NCI-H2107 treated with DMSO at 0.1 percent for 48 hours (cell line): Measurements from ENCODE around the gene SDK2.

Experiments
- DNase-seq: peaks from one replicate; lab custom pipeline; 2025; ENCODE audit not compliant: unreplicated experiment; lab: John Stamatoyannopoulos, UW

The SDK2 gene

DNA sequence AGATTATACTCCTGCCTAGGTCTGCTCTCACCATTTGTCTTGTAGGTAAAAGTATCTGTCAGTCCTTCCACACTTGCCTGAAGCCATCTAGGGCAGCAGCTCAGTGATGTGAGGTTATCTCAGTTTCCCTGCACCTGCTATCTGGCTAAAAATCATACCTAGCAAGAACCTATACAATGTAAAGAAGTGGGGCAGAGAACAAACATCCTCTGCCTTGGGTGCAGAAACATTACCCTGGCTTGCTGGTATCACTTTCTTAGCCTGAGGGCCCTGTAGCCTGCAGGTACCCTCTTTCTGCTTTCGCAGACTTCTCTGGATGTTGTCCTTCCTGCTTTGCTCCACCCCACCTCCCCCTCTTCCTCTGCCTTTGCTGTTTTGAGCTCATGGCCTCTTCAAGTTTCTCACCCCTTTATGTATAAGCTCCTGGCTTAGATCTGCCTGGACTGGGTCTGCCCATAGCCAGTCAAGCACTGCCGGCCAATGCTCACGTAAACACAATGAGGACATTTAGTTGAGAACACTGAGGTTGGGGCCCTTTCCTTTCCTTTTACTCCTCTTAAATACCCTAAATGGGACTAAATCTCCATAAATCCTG is 8.7 kb upstream of the SDK2 start:
- DNase-seq: no peak

DNA sequence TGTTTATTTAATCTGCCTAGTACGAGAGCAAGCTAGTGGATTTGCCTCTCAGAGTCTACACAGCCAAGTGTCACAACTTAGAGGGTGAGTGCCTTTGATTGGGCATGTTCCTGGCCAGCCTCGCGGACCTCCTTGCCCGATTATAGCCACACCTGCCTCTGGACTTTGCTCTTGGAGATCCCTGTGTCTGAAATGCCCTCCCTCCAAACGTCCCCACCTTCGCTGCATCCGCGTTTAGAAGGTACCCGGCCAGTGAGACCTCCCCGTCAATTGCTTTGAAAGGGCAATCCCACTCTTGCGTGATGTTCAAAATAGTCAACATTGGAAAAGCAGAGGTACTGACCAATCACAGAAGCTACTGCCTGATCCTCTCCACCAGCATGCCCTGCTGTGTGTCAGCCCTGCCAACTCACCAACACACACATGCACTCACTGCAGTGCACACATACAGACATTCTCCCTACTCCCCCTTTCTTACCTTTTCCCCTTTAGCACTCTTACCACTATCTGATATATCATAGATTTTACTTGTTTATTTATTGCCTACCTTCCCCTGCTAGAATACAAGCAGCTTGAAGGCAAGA is 6.5 kb upstream of the SDK2 start:
- no peak for DNase-seq

DNA sequence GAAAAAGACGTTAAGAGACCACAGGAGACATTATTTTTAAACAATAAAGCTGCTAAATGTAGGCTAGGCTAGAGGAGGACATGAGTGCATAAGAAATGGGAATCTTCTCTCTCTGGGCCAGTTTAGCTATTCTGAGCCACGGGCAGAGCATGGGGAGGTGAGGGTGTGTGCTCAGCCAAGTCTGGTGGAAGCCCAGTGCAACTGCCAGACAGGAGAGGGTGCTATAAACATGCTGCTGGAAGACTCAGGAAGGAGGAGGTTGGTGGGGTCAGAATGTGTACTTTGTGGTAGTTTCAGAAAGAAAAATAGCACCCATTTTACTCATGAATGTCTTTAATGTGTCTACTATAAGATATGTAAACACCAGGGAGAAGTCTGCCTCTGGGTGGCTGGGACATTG is 5.9 kb upstream of the SDK2 start:
- peak; percentile 47 for DNase-seq

DNA sequence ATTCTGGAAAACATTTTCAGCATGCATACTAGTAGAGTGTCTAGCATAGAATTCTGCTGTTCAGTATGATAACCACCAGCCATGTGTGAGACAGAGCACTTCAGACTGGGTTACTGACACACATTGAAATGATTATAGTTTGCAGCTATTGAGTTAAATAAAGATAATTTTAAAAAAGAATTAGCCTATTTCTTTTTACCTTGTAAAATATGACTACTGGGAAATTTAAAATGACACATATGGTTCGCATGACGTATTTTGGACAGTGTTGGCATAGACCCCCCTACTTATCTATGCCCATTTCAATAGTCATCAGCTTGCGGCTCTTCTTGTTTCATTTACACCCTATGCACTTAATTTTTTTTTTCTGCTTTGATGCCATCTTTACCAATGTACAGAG is 4.7 kb upstream of the SDK2 start:
- DNase-seq: no peak

DNA sequence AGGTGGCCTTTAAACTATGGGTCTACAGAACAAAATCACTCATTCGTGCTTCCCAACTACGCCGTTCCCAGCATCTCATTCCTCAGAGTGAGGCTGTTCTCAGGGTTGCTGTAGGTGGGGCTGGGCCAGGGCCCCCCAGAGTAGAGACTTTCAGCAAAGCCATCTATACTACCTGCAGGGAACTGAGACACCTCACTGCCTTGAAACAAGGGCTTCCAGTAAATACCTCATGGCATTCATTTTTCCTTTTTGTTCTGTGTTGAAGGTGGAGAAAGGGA is 4.2 kb upstream of the SDK2 start:
- DNase-seq: no peak

DNA sequence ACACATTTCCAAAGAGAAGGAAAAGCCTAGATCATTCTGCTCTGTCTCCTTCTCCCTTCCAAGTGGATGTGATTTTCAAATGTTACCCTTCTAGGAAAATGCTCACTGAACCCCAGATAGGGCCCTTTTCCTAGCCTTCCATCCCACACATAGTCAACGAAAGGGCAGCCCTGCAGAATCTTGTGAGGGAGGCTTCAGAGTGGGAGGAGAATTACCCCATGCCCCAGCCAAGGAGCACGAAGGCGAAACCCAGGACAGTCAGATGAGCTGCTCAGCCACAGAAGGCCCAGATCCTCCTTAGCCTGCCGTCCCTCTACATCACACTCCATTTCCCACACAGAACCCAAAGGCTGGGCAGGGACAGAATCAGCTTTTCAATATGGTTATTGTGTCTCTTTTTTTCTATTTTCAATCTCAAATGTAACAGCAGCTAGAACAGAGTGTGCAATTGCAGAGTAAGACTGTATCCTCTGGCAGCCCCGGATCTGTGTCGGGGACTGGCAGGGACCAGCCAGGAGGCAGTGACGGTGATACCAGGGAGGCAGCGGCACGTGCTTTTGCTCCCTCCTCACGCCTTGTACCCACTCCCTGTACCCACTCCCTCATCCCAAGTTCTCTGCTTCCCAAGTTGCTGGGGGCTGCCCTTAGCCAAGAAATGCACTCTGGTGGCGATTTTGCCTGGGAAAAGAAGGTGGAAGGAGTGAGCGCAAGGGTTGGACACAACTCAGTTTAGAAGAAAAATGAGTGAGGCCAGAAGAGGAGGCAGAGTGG is 3.7 kb upstream of the SDK2 start:
- DNase-seq: no peak

DNA sequence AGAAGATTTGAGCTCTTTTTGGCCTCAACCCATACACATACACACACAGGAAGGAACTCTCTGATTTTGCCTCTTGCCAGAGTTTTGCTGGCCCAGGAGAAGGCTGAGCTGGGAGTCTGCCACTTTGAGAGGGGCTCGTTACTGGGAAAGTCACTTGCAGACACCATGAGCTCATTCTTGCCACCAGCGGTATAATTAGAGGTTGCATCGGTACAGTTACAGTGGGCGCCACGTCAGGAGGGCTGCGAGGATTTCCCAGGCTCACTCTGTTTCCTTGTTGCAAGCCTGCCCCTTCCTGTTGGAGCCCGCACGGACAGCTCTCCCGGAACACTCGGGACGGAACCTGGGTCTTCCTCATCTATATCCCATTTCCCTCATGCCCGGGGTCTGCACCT is 3.1 kb upstream of the SDK2 start:
- peak; percentile 16 for DNase-seq

DNA sequence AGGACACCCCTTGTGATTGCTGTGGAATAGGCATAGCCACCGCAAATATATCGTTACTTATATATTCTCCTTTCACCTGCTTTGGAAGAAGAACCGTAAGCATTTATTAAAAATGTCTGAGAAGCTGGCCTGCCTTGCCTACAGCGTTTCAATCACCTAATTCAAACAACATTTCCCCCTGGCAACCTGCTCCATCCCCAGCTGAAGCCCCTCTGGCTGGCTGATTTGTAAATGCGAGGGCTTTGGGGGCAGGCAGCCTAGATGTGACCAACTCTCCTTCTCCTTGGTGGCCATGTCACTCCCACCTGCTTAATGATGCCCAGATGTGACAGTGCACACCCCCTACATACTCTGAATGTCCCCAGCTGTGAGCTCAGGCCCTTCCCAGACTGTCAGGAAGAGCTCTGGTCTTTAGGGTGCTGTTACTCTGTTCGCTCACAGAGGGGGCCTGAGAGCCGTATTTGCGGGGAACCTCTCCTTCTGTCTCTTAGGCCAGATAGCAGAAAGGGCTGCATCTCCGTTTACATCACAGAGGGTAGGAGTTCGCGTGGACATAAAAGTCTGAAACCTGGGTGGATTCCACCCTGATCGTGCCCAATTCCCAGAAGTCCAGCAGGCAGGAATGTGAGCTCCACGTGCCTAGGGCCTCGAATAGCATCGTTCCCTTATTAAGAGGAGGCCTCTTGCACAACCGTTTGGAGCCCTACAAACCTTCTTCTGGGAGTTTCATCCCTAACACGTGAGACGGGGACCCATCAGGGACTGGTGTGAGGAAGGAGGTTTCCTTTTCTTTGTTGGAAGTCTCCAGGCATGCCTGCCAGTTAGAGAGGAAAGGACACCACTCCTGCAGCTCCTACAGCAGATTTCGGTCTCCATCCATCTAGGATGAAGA is 2.4 kb upstream of the SDK2 start:
- DNase-seq: peak; percentile 14

DNA sequence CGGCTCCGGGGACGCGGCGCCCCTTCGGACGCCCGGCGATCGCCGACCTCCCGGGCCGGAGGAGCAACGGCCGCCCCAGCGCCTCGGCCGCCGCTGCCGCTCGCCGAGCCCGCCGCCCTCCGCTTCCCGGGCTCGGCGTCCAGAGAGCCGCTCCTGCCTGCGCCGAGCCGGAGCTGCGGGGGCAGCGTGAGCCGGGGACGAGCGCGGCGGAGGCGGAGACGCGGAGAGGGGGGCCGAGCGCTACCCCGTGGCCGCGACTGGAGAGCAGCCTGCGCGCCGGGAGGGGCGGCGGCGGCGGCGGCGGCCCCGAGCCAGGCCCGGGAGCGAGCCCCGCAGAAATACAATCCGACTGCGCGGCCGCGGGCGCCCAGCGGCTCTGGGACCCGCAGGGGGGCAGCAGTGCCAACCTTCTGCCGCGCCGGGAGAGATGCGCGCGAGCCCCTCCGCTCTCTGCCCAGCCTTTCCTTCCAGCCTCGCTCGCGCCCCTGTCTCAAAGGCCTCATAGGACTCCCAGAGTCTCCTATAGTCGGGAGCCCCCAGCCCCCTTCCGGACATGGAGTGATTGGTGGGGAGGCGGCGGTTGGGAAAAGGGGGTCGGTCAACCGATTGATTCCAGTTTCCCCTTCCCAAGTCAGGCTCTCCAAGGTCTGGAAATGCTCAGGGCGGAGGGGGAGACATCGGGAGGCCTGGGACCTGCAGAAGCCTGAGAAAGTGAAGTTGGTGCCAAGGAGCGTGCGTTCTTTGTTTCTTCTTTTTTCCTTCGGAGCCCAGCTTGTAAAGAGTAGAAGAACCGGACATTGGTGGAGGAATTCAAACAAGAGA is 1.0 kb upstream of the SDK2 start:
- peak; percentile 61 for DNase-seq

DNA sequence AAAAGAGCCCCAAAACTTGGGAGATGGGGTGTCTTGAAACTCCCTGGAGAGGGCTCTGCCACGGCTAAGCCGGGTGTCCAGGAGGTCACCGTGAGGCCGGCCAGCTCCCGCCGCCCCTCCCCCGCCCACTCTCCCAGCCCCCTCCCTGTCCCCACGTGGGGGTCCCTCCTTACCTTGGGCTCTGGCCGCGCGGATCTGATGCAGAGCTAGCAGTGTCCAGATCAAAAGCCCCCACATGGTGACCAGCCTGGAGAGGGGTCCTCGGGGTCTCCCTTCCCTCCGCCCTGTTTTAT is 447 bp downstream of the SDK2 start:
- no peak for DNase-seq

DNA sequence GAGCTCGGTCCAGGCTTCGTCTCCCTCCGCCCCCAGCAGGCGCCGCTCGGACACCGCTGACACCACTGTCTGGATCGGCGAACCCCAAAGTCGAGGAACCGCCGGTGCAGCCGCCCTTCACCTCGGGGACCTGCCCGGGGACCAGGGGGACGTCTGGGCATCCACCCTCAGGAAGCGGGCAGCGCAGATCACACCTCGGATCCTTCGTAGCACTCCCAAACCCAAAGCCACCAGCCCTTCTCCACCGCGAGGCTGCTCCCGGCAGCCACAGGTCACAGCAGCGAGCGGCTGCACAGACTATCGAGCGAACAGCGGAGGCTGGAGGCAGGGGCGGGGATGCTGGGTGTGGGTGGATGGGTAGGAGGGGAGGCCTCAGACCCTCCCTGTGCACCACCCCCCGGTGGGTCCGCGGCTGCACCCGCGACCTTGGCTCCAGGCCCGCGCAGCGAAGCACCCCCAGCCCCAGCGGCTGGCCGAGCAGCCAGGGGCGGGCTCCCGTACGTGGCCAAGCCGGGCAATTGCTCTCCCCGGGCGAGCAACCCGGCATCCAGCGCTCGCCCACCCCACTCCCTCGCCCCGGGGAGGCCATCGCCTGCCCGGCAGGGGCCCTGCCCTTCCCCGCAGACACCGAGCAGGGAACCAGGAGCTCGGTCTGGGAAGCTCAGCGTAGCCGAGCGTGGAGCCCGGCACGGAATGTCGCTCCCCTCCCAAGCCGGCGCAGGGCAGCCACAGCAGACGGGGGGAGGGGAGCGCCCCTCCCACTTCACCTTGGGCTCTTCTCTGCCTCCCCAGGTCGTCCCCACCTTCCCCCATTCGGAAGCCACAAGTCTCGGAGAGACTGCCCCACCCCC is 1.0 kb downstream of the SDK2 start:
- DNase-seq: no peak

DNA sequence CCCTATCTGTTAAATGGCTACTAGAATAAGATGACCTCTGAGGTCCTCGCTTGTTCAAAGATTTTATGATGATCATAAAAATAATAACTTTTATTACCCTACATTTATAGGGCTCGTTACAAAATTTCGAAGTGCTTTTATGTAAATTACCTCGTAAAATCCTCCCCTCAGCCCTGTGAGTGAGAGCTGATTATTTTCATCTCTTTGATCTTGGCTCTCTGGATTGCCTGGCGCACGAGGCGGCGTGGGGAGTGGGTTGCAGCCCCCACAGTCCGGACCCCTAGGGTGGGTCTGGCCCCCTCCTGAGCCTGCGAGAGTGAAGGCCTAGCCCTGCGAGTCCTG is 1.6 kb downstream of the SDK2 start:
- no peak for DNase-seq

DNA sequence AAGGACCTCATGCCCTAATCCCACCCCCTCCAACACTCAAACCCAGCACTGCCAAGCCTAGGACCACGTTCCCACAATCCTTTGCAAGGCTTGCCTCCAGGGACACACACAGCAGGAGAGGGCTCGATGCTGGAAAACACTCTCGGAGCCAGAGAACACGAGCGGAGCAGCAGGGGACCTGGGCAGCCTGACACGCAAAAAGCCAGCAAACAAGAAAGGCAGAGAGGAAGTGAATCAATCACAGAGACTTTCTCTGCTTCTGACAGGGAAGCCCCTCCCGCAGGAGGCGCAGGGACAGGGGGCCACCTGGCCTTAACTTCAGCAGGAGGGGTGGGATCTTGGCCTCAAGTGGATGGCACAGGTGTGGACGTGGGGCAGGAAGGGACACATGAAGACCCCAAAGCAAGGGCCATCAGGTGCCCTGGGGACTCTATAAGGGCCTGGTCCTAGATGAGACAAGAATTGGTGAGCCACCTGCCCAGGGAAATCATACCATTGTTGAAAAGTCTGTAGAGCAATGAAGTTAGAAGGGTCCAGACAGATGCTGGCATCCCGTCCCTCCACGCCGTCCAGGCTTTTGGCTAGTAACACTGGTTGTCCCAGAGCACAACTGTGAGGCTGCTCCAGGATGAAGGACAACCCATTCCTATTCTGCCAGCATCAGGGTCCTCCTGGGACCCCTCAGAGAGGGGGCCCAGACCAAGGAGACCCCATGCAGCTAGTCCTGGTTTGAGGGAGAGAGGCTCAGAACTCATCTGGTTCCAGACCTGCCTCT is 2.2 kb downstream of the SDK2 start:
- DNase-seq: peak; percentile 65

DNA sequence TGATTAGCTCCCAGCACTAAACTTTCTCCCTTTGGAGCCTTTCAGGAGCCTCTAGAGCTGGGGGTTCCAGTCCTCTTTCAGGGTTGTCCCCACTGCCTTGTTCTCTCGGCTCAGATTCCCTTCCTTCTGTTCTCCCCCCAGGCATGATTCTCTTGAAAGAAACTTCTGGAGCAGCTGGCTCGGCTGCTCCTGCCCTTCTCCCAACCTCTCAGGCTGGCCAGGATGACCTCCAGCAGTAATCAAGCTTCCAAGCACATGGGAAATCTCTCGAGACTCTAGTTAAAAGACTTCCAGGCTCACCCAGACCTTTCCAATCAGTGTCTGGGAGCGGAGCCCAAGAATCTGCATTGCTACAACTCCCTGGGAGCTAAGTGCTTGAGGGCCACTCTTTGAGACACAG is 3.6 kb downstream of the SDK2 start:
- no peak for DNase-seq

DNA sequence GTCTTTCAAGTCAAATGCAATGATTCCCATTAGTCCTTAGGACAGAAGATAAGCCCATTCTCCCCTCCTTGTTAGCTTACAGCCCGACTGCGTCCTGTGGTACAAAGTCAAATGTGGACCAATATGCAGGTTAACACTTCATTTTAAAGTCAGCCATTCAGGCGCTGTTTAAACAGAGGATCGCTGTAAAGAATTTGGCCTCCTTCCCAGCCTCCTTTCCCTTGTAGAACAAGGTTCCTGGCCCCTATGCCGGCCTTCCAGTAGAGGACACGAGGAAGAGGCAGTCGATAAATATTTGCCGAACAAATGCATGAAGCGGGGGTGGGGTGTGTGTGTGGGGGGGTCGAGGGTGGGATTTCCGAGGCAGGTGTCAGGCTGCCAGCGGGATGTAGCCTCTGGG is 4.3 kb downstream of the SDK2 start:
- peak; percentile 17 for DNase-seq

DNA sequence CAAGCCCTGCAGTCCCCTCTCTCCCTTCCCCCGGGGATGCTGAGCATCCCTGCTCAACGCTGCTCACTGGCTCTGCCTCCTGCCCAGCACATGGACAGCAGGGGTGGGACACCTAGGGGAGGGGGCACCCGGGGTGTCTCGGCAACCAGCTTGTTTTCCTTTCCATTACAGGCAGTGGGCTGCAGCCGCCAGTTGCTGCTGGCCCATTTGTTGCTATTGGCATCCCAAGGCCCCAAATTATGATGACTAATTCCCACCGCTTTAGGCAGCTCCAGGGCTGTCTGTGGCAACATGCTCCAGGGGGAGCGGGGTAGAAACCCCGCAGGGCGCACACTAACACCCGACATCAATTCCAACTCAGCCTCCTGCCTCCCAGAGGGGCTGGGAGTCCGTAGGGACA is 4.9 kb downstream of the SDK2 start:
- no peak for DNase-seq

DNA sequence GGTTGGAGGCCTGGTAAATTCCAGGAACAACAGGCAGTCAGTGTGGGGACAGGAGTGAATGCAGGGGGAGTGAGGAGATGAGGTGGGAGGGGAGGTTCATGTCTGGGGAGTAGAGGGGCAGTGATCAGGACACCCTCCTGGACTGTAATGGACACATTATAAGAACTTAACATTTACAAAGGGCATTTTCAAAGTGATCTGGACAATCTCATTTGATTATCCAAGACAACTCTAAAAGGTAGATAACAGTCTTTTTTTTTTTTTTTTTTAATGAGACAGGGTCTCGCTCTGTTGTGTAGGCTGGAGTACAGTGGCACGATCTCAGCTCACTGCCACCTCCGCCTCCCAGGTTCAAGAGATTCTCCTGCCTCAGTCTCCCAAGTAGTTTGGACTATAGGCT is 5.7 kb downstream of the SDK2 start:
- DNase-seq: no peak

DNA sequence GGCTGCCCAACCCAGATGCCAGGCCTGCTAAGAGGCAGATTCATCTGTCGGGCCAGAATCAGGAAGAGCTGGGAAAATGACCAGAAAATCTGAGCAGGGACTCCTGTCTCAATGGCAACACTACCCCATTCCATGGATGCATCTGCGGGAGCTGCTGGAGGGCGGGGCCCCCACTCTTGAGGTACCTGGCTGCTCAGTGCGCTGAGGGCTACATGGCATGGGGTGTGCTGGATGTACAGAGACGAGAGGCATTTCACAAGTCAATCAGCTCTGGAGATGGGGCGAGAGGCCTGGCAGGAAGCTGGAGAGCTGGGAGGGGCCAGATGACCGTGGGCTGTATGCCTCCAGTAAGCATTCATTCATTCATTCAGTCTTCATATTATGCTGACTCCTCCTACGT is 6.4 kb downstream of the SDK2 start:
- DNase-seq: no peak

DNA sequence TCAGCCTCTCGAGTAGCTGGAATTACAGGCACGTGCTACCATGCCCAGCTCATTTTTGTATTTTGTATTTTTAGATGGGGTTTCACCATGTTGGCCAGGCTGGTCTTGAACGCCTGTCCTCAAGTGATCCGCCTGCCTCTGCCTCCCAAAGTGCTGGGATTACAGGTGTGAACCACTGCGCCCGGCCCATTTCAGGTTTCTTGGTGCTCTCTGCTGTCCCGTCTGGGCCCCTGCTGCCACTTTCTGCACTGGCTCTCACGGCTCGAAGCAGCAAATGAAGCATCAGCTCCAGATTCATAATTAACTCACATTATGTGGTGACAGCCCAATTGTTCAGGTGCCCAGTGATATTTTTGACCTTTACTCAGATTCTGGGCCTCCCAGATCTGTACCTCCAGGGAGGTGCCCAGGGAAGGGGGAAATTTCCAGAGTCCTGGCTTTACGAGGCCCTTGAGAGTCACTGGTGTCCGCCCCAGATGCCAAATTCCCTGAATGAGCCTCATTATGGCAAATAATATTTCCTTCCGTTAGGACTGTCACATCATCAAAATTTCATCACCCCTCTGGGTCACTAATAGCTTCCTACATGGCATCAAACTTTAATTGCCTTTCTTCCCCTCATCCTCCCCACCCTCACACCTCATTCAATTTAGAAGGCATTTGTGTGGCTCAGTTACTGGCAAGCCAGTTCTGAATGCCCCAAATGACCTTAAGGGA is 9.0 kb downstream of the SDK2 start:
- DNase-seq: no peak
